AG04449 (cell line): ENCODE measurements around the gene PAFAH1B2.

Experiments
- CTCF ChIA-PET: fragments of 350-600 bp; formaldehyde crosslinking; extraction: SDS; loops from one replicate; lab custom pipeline; 2021; ENCODE audit warnings: antibody characterized with exemption; lab: Yijun Ruan, JAX
- POLR2A ChIA-PET: fragments of 400-600, 350-600 bp; formaldehyde crosslinking; extraction: SDS; loops from one replicate; lab custom pipeline; 2020; ENCODE audit warnings: antibody characterized with exemption, inconsistent platforms; lab: Yijun Ruan, JAX
- DNase-seq: peaks from one replicate; pipeline ENCODE4 v3.0.0-alpha.2; 2010; ENCODE audit warnings: low read depth, low spot score
- H3K4me3 ChIP-seq: 2 replicates; pipeline ENCODE4 v1.5.1; 2011; ENCODE audit warnings: low read depth, mild to moderate bottlenecking, control low read depth, low read length
- CTCF ChIP-seq: IDR thresholded peaks from one replicate; pipeline ENCODE4 v1.5.1; 2011; ENCODE audit warnings: mild to moderate bottlenecking, moderate library complexity, low read length, control low read depth, inconsistent platforms; ENCODE audit not compliant: insufficient read depth; ENCODE audit errors: missing control alignments

PAFAH1B2 gene

GRCh38 chr11:117220568-117220967 is 76.5 kb downstream of the PAFAH1B2 start:
- TF ChIP-seq CTCF, result no peak
- ChIA-PET CTCF (interaction anchor here (1.5 to 15.2 kb wide), 4 partner anchors 9 to 489 kb away, joined by 6 to 191 read pairs (median 13); partner anchors contain the start of genes PCSK7 and RNF214), POLR2A (interaction anchor here (0.5 to 2.4 kb wide), 4 partner anchors 10 to 482 kb away, joined by 3 to 16 read pairs (median 4); partner anchors contain the start of gene TAGLN)
- no peak for DNase-seq
- H3K4me3 ChIP-seq, result no peak overlapping the region

- POLR2A ChIA-PET, result interaction anchor here (0.5 to 2.4 kb wide), 12 partner anchors 8 to 483 kb away, joined by 3 to 16 read pairs (median 4); partner anchors contain the start of genes CEP164, PAFAH1B2, SIDT2 and TAGLN
- CTCF ChIA-PET, result interaction anchor here (0.9 to 15.2 kb wide), 10 partner anchors 9 to 489 kb away, joined by 3 to 191 read pairs (median 5); partner anchors contain the start of genes APOA5, PCSK7, RNF214 and ZPR1
- TF ChIP-seq CTCF, result no peak
- H3K4me3 ChIP-seq, result no peak overlapping the region
- DNase-seq, result no peak
Measured at GRCh38 chr11:117220999-117221774, 77.1 kb downstream of the PAFAH1B2 start.

- CTCF ChIA-PET, result interaction anchor here (0.9 to 15.2 kb wide), 15 partner anchors 8 to 490 kb away, joined by 3 to 191 read pairs (median 3); partner anchors contain the start of genes APOA5, PCSK7, RNF214 and ZPR1
- DNase-seq, result no peak
- POLR2A ChIA-PET, result interaction anchor here (0.7 to 2.4 kb wide), 12 partner anchors 9 to 106 kb away, joined by 3 to 16 read pairs (median 4); partner anchors contain the start of genes CEP164, PAFAH1B2, SIDT2 and TAGLN
Measured at GRCh38 chr11:117221775-117222517, 77.9 kb downstream of the PAFAH1B2 start.

GRCh38 chr11:117222991-117223740 is 79.1 kb downstream of the PAFAH1B2 start:
- TF ChIP-seq CTCF, result no peak
- no peak overlapping the region for H3K4me3 ChIP-seq
- ChIA-PET POLR2A (interaction anchor here (0.6 to 0.8 kb wide), 2 partner anchors 8 to 9 kb away, joined by 3 to 4 read pairs; no protein-coding TSS in a partner anchor), CTCF (interaction anchor here (0.7 to 15.2 kb wide), 9 partner anchors 7 to 491 kb away, joined by 3 to 191 read pairs (median 4); partner anchors contain the start of genes APOA5, PCSK7, RNF214 and ZPR1)
- DNase-seq, result no peak

More at GRCh38 chr11:117221775-117222517, 77.9 kb downstream of the PAFAH1B2 start:
- H3K4me3 ChIP-seq, result no peak overlapping the region
- no peak for TF ChIP-seq CTCF

DNA sequence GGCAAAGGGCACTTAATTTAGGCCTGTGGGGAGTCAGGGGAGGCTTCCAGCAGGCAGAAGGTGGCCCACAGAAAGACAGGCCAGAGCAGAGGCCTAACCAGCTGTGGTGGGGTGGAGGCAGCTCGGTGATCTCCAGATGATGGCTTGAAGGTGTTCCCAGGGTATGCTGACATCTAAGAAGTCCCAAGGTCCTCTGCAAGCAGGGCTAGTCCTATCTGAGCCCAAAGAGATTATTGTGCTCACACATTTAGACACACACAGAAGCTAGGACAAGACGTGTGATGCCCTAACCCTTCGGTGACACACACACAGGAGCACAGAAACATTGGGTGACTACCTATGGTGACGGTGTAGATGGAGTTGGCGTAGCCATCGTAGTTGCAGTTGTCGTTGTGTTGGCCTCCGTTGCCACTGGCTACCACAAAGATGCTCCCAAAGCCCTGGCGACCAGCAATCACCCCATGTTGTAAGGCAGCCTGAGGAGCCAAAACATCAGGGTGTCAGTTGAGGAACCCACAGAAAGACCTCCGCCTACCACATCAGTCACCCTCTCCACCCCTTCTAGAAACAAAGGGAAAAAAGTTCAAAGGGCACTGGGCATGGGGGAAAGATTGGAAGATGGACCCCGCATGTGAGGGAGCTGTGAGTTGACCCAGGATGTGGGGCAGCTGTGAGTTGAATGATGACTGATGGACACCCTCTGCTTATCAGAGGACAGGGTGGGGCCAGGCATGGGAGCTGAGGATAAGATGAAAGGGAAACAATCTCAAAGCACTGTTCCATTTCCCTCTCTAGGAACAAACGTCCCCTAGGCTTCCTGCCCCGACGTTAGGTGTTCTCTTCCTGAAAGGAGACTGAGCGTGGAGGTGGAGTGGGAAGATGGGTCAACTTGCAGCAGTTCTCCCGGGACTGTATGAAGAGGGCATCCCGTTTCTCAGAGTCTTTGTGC is 79.9 kb downstream of the PAFAH1B2 start:
- POLR2A ChIA-PET, result no interaction called here
- H3K4me3 ChIP-seq, result no peak overlapping the region
- CTCF ChIA-PET, result interaction anchor here (1.1 to 15.2 kb wide), 8 partner anchors 6 to 482 kb away, joined by 3 to 191 read pairs (median 58); partner anchors contain the start of genes APOA5, PCSK7, RNF214 and ZPR1
- no peak for TF ChIP-seq CTCF
- no peak for DNase-seq
